ENCODE results near the gene TBCEL.

TBCEL gene

GRCh38 chr11:121023848-121024751 is at the start of gene TBCEL:
Gene TBCEL, plus strand, starts transcription at chr11:121024102. Its CDS starts 21,589 bp downstream, at chr11:121045691.
- Histone ChIP-seq H3K4me1 (ENCODE audit: control insufficient read depth, insufficient read depth, low read length) (0 out of 2 replicates have a peak, but pooled peaks cover 3% of the 10 kb centered on the region), H3K4me3 (ENCODE audit: low read length) (peak within 1 kb of the TSS; percentile 62), H3K27me3 (ENCODE audit: control insufficient read depth, insufficient read depth, low read length) (no peaks in the 10 kb centered on the region), H3K36me3 (ENCODE audit: control insufficient read depth, insufficient read depth, low read length) (no peaks in the 10 kb centered on the region), H3K27ac (ENCODE audit: low read length) (no peak within 1 kb of the TSS), H3K9me3 (ENCODE audit: control insufficient read depth, insufficient read depth, low read length) (no peaks in the 10 kb centered on the region)
- no CpG with 5 or more reads among the region's 54 CpGs for WGBS (ENCODE audit: insufficient coverage, insufficient read length)
- DNase-seq (ENCODE audit: low read depth, low spot score), result peak; percentile 47

GRCh38 chr11:120974466-120974865 is 49.4 kb upstream of the TBCEL start:
- Histone ChIP-seq H3K4me1 (ENCODE audit: control insufficient read depth, insufficient read depth, low read length) (no peaks in the 10 kb centered on the region), H3K9me3 (ENCODE audit: control insufficient read depth, insufficient read depth, low read length) (no peaks in the 10 kb centered on the region), H3K27me3 (ENCODE audit: control insufficient read depth, insufficient read depth, low read length) (no peaks in the 10 kb centered on the region), H3K4me3 (ENCODE audit: low read length) (no peak overlapping the region), H3K36me3 (ENCODE audit: control insufficient read depth, insufficient read depth, low read length) (no peaks in the 10 kb centered on the region), H3K27ac (ENCODE audit: low read length) (no peak overlapping the region)
- no peak for DNase-seq (ENCODE audit: low read depth, low spot score)
- WGBS (ENCODE audit: insufficient coverage, insufficient read length), result no CpG with 5 or more reads among the region's 9 CpGs

- H3K4me3 ChIP-seq (ENCODE audit: low read length), result no peak overlapping the region
- H3K27me3 ChIP-seq (ENCODE audit: control insufficient read depth, insufficient read depth, low read length), result no peaks in the 10 kb centered on the region
- H3K9me3 ChIP-seq (ENCODE audit: control insufficient read depth, insufficient read depth, low read length), result no peaks in the 10 kb centered on the region
- no peak overlapping the region for H3K27ac ChIP-seq (ENCODE audit: low read length)
- no peaks in the 10 kb centered on the region for H3K4me1 ChIP-seq (ENCODE audit: control insufficient read depth, insufficient read depth, low read length)
- H3K36me3 ChIP-seq (ENCODE audit: control insufficient read depth, insufficient read depth, low read length), result no peaks in the 10 kb centered on the region
- WGBS (ENCODE audit: insufficient coverage, insufficient read length), result no CpG with 5 or more reads among the region's 4 CpGs
- no peak for DNase-seq (ENCODE audit: low read depth, low spot score)
Observed at GRCh38 chr11:120974965-120975364, 48.9 kb upstream of the TBCEL start.

GRCh38 chr11:120977266-120978137 is 46.4 kb upstream of the TBCEL start:
- no peaks in the 10 kb centered on the region for H3K36me3 ChIP-seq (ENCODE audit: control insufficient read depth, insufficient read depth, low read length)
- no peaks in the 10 kb centered on the region for H3K4me1 ChIP-seq (ENCODE audit: control insufficient read depth, insufficient read depth, low read length)
- no peaks in the 10 kb centered on the region for H3K27me3 ChIP-seq (ENCODE audit: control insufficient read depth, insufficient read depth, low read length)
- no peaks in the 10 kb centered on the region for H3K9me3 ChIP-seq (ENCODE audit: control insufficient read depth, insufficient read depth, low read length)
- no peak overlapping the region for H3K4me3 ChIP-seq (ENCODE audit: low read length)
- DNase-seq (ENCODE audit: low read depth, low spot score), result no peak
- no peak overlapping the region for H3K27ac ChIP-seq (ENCODE audit: low read length)
- no CpG with 5 or more reads among the region's 10 CpGs for WGBS (ENCODE audit: insufficient coverage, insufficient read length)

GRCh38 chr11:120978701-120979100 is 45.2 kb upstream of the TBCEL start:
- DNase-seq (ENCODE audit: low read depth, low spot score), result no peak
- Histone ChIP-seq H3K27ac (ENCODE audit: low read length) (no peak overlapping the region), H3K4me1 (ENCODE audit: control insufficient read depth, insufficient read depth, low read length) (no peaks in the 10 kb centered on the region), H3K9me3 (ENCODE audit: control insufficient read depth, insufficient read depth, low read length) (no peaks in the 10 kb centered on the region), H3K27me3 (ENCODE audit: control insufficient read depth, insufficient read depth, low read length) (no peaks in the 10 kb centered on the region), H3K4me3 (ENCODE audit: low read length) (no peak overlapping the region), H3K36me3 (ENCODE audit: control insufficient read depth, insufficient read depth, low read length) (no peaks in the 10 kb centered on the region)
- WGBS (ENCODE audit: insufficient coverage, insufficient read length), result no CpG with 5 or more reads among the region's 3 CpGs

- H3K36me3 ChIP-seq (ENCODE audit: control insufficient read depth, insufficient read depth, low read length), result no peaks in the 10 kb centered on the region
- no peak for DNase-seq (ENCODE audit: low read depth, low spot score)
- H3K4me3 ChIP-seq (ENCODE audit: low read length), result peak overlapping the region; percentile 46; the same call in 1 of the 2 replicates
- no peaks in the 10 kb centered on the region for H3K9me3 ChIP-seq (ENCODE audit: control insufficient read depth, insufficient read depth, low read length)
- H3K27me3 ChIP-seq (ENCODE audit: control insufficient read depth, insufficient read depth, low read length), result peaks cover 3% of the 10 kb centered on the region
- H3K27ac ChIP-seq (ENCODE audit: low read length), result no peak overlapping the region
- WGBS (ENCODE audit: insufficient coverage, insufficient read length), result no CpG with 5 or more reads among the region's 72 CpGs
- peaks cover 3% of the 10 kb centered on the region for H3K4me1 ChIP-seq (ENCODE audit: control insufficient read depth, insufficient read depth, low read length)
Observed at GRCh38 chr11:120985718-120986569, 38.0 kb upstream of the TBCEL start.

- no CpG with 5 or more reads among the region's 1 CpG for WGBS (ENCODE audit: insufficient coverage, insufficient read length)
- Histone ChIP-seq H3K9me3 (ENCODE audit: control insufficient read depth, insufficient read depth, low read length) (no peaks in the 10 kb centered on the region), H3K4me1 (ENCODE audit: control insufficient read depth, insufficient read depth, low read length) (peaks cover 3% of the 10 kb centered on the region), H3K36me3 (ENCODE audit: control insufficient read depth, insufficient read depth, low read length) (no peaks in the 10 kb centered on the region), H3K27me3 (ENCODE audit: control insufficient read depth, insufficient read depth, low read length) (peaks cover 3% of the 10 kb centered on the region), H3K27ac (ENCODE audit: low read length) (no peak overlapping the region), H3K4me3 (ENCODE audit: low read length) (no peak overlapping the region)
- no peak for DNase-seq (ENCODE audit: low read depth, low spot score)
Observed at GRCh38 chr11:120988603-120989002, 35.3 kb upstream of the TBCEL start.

- Histone ChIP-seq H3K9me3 (ENCODE audit: control insufficient read depth, insufficient read depth, low read length) (no peaks in the 10 kb centered on the region), H3K27ac (ENCODE audit: low read length) (no peak overlapping the region), H3K4me3 (ENCODE audit: low read length) (no peak overlapping the region), H3K4me1 (ENCODE audit: control insufficient read depth, insufficient read depth, low read length) (peaks cover 2% of the 10 kb centered on the region), H3K36me3 (ENCODE audit: control insufficient read depth, insufficient read depth, low read length) (no peaks in the 10 kb centered on the region), H3K27me3 (ENCODE audit: control insufficient read depth, insufficient read depth, low read length) (no peaks in the 10 kb centered on the region; the same call in 1 of the 2 replicates)
- no peak for DNase-seq (ENCODE audit: low read depth, low spot score)
- 100% methylated on average over 1 of the region's 10 CpGs for WGBS (ENCODE audit: insufficient coverage, insufficient read length)
Observed at GRCh38 chr11:120991830-120992686, 31.8 kb upstream of the TBCEL start.

- Histone ChIP-seq H3K4me3 (ENCODE audit: low read length) (no peak overlapping the region), H3K27me3 (ENCODE audit: control insufficient read depth, insufficient read depth, low read length) (no peaks in the 10 kb centered on the region; the same call in 1 of the 2 replicates), H3K9me3 (ENCODE audit: control insufficient read depth, insufficient read depth, low read length) (no peaks in the 10 kb centered on the region), H3K4me1 (ENCODE audit: control insufficient read depth, insufficient read depth, low read length) (no peaks in the 10 kb centered on the region), H3K36me3 (ENCODE audit: control insufficient read depth, insufficient read depth, low read length) (no peaks in the 10 kb centered on the region), H3K27ac (ENCODE audit: low read length) (no peak overlapping the region)
- WGBS (ENCODE audit: insufficient coverage, insufficient read length), result no CpG with 5 or more reads among the region's 1 CpG
- no peak for DNase-seq (ENCODE audit: low read depth, low spot score)
Observed at GRCh38 chr11:120994091-120994859, 29.6 kb upstream of the TBCEL start.
